Ascending aorta (tissue), 2 donors: Measurements from ENCODE around the gene EZH2. TPM values are rescaled to one million over a fixed set of nuclear protein-coding genes. Genes with fewer than 3 reads are reported as not detected.

ENCODE experiments used
- DNase-seq, 2 donors: peaks; one replicate each; pipeline ENCODE4 v3.0.0-alpha.2; 2019; ENCODE audit warnings: low spot score in 2 of 2
- H3K27ac ChIP-seq, 2 donors: fragments of 200-600 bp; sonication (generic); one replicate each; pipeline ENCODE4 v1.5.1; 2016 to 2017; ENCODE audit warnings: mild to moderate bottlenecking in 1 of 2
- H3K27me3 ChIP-seq: fragments of 200-600 bp; sonication (generic); one replicate; pipeline ENCODE4 v1.5.1; 2017
- H3K36me3 ChIP-seq, 2 donors: fragments of 200-600 bp; sonication (generic); one replicate each; pipeline ENCODE4 v1.5.1; 2016
- H3K4me1 ChIP-seq, 2 donors: fragments of 200-600 bp; sonication (generic); one replicate each; pipeline ENCODE4 v1.5.1; 2016 to 2017; ENCODE audit warnings: mild to moderate bottlenecking in 1 of 2
- H3K4me3 ChIP-seq, 2 donors: fragments of 200-600 bp; sonication (generic); one replicate each; pipeline ENCODE4 v1.5.1; 2016 to 2017; ENCODE audit warnings: mild to moderate bottlenecking in 1 of 2
- H3K9me3 ChIP-seq, 2 donors: fragments of 200-600 bp; sonication (generic); one replicate each; pipeline ENCODE4 v1.5.1; 2016
- intact Hi-C: fragments of 100-400 bp; cut with DNase I; formaldehyde crosslinking; loops from one replicate; pipeline ENCODE4 v1.15.1; 2023
- total RNA-seq: library from RNA; depleted of rRNA; stranded (reverse); fragments of >200 nt; gene quantifications from one replicate; pipeline ENCODE4 v1.1.0, GENCODE V29; 2016
- TF ChIP-seq, protein P1 (sequence below), 3 experiments: fragments of 200-600 bp in 2 of 3; fragments of 450-650 bp in 1 of 3; sonication (generic) in 2 of 3; IDR thresholded peaks; one replicate each; pipeline ENCODE4 v1.5.1; 2016 to 2019; ENCODE audit warnings: antibody characterized with exemption in 3 of 3, mild to moderate bottlenecking in 1 of 3, moderate library complexity in 1 of 3

EZH2 gene
- total RNA-seq, 1 donor from 2014 or later, result not detected

DNA sequence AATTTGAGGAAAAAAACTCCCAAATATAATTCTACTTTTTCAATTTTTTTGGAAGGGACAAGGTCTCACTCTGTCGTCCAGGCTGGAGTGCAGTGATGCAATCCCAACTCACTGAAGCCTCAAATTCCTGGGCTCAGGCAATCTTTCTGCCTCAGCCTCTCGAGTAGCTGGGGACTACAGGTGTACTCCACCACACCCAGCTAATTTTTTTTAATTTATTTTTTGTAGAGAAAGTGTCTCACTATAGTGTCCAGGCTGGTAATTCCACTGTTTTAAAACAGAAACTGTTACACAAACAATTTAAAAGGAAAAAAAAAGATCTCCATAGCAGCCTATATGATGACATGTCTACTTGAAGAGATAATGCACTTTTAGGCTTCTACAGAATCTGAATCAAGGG lies 25.6 kb downstream of the EZH2 start:
- no peaks in the 10 kb centered on the region for H3K9me3 ChIP-seq
- no peaks in the 10 kb centered on the region for H3K36me3 ChIP-seq
- no peak for DNase-seq
- H3K4me3 ChIP-seq, result no peak overlapping the region
- no peaks in the 10 kb centered on the region for H3K27me3 ChIP-seq
- intact Hi-C loops, result no loop called here
- H3K27ac ChIP-seq, result no peak overlapping the region
- TF ChIP-seq, protein P1, sequence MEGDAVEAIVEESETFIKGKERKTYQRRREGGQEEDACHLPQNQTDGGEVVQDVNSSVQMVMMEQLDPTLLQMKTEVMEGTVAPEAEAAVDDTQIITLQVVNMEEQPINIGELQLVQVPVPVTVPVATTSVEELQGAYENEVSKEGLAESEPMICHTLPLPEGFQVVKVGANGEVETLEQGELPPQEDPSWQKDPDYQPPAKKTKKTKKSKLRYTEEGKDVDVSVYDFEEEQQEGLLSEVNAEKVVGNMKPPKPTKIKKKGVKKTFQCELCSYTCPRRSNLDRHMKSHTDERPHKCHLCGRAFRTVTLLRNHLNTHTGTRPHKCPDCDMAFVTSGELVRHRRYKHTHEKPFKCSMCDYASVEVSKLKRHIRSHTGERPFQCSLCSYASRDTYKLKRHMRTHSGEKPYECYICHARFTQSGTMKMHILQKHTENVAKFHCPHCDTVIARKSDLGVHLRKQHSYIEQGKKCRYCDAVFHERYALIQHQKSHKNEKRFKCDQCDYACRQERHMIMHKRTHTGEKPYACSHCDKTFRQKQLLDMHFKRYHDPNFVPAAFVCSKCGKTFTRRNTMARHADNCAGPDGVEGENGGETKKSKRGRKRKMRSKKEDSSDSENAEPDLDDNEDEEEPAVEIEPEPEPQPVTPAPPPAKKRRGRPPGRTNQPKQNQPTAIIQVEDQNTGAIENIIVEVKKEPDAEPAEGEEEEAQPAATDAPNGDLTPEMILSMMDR (IDR thresholded peaks at IDR 0.05), result no peak
- no peaks in the 10 kb centered on the region for H3K4me1 ChIP-seq

DNA sequence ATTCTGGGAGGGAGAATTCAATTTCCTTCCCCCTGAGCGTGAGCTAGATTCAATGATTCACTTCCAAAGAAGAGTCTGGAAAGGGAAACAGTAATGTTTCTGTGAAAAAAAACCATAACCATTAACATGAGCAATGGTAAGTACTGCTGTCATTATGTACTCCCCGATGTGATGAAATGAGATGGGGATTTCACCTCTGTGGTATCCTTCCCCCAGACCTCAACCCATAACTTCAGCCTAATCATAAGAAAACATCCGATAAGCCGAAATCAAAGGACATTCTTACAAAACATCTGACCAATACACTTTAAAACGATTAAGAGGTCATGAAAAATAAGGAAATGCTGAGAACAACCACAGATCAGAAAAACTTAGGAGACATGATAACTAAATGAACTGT lies 27.2 kb downstream of the EZH2 start:
- no peaks in the 10 kb centered on the region for H3K36me3 ChIP-seq
- no peaks in the 10 kb centered on the region for H3K9me3 ChIP-seq
- intact Hi-C loops, result loop anchor here (1.0 kb wide), 1 partner anchor 106 kb away; no protein-coding TSS in a partner anchor
- no peak for DNase-seq
- H3K4me1 ChIP-seq, result no peaks in the 10 kb centered on the region
- TF ChIP-seq, protein P1 (IDR thresholded peaks at IDR 0.05), result no peak
- no peak overlapping the region for H3K4me3 ChIP-seq
- H3K27ac ChIP-seq, result no peak overlapping the region
- H3K27me3 ChIP-seq, result no peaks in the 10 kb centered on the region

DNA sequence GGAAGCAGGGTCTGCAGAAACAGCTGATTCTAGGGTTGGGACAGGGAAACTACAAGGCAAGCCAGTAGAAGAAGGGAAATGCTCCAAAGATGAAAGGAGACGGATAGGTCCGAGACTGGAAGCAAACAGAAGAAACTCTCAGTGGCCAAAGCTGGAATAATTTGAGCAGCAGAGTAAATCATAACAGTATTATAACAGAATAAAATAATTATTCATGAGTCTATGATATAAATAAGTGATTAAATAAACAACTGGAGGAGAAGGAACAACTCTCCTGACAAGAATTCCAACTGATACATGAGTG lies 27.6 kb downstream of the EZH2 start:
- intact Hi-C loops, result loop anchor here (1.0 kb wide), 1 partner anchor 107 kb away; no protein-coding TSS in a partner anchor
- Histone ChIP-seq H3K4me1 (no peaks in the 10 kb centered on the region), H3K36me3 (no peaks in the 10 kb centered on the region), H3K27me3 (no peaks in the 10 kb centered on the region), H3K9me3 (no peaks in the 10 kb centered on the region), H3K4me3 (no peak overlapping the region), H3K27ac (no peak overlapping the region)
- no peak for DNase-seq
- TF ChIP-seq, protein P1 (IDR thresholded peaks at IDR 0.05), result no peak

DNA sequence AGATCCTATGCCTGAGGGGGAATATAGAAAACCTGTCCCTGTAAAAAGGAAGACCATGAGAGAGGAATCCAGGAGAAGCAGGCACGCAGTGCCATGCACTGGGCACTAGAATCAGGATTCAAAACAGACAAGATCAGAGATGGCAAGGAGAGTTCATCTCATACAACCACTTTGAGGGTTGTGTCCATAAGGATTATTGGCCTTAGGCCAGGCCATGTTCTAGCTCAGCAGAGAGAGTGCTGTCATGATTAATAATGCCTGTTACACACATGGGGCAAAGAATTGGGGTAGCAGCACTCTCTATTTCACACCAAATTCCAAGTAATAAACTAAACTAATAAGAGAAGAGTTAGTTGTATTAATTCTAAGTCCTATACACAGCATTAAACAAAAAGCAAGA lies 29.1 kb downstream of the EZH2 start:
- Histone ChIP-seq H3K36me3 (no peaks in the 10 kb centered on the region), H3K27ac (no peak overlapping the region), H3K9me3 (no peaks in the 10 kb centered on the region), H3K4me1 (no peaks in the 10 kb centered on the region), H3K4me3 (no peak overlapping the region), H3K27me3 (no peaks in the 10 kb centered on the region)
- DNase-seq, result no peak
- TF ChIP-seq, protein P1 (IDR thresholded peaks at IDR 0.05), result no peak
- intact Hi-C loops, result no loop called here

DNA sequence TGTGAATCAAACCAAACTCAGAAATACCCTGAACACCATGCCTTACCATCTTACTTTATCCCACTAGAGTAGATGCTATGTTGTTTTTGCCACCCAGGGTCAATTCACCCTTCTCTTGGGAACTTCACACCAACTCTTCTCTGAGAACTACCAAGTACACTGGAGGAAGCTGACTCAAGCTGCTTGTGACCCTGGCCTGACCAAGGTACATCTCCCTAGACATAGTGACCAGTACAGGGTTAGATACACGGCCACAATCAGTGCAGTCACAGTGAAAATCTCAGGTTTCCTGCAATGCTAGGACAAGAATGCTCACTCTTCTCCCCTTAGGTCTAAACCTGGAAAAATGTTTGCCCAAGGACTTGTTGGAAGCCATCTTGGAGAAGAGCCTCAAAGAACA lies 31.8 kb downstream of the EZH2 start:
- H3K36me3 ChIP-seq, result no peaks in the 10 kb centered on the region
- DNase-seq, result no peak
- H3K27ac ChIP-seq, result no peak overlapping the region
- no peaks in the 10 kb centered on the region for H3K9me3 ChIP-seq
- H3K4me1 ChIP-seq, result no peaks in the 10 kb centered on the region
- H3K4me3 ChIP-seq, result no peak overlapping the region
- TF ChIP-seq, protein P1 (IDR thresholded peaks at IDR 0.05), result no peak
- intact Hi-C loops, result no loop called here
- no peaks in the 10 kb centered on the region for H3K27me3 ChIP-seq

DNA sequence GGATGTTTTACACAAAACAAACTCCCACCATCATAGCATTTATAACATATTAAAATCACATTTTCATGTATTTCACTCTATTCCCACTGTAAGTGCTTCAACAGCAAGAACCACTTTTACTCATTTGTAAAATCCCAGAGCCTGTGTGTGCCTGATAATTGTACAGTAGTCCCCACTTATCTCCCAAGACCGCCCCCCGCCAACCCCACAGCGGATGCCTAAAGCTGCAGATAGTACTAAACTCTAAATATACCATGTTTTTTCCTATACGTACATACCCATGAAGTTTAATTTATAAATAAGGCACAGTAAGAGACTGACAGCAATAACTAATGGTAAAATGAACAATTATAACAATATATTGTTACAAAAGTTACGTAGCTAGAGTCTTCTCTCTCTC lies 33.5 kb downstream of the EZH2 start:
- Histone ChIP-seq H3K27ac (no peak overlapping the region), H3K27me3 (no peaks in the 10 kb centered on the region), H3K36me3 (no peaks in the 10 kb centered on the region), H3K9me3 (no peaks in the 10 kb centered on the region), H3K4me1 (no peaks in the 10 kb centered on the region), H3K4me3 (no peak overlapping the region)
- intact Hi-C loops, result no loop called here
- no peak for DNase-seq
- TF ChIP-seq, protein P1 (IDR thresholded peaks at IDR 0.05), result no peak
